ENCODE data around the gene ANKRD33B. TPM values are rescaled to one million over a fixed set of nuclear protein-coding genes. Genes with fewer than 3 reads are reported as not detected.

Gene ANKRD33B
- total RNA-seq, 3 donors from 2014 or later = 3.3 to 5.3 (median 3.8) TPM

GRCh38 chr5:10702040-10702629 lies 138.3 kb downstream of the ANKRD33B start:
- no peak for DNase-seq (ENCODE audit: low spot score in 2 of 2)
- TF ChIP-seq POLR2AphosphoS5 (IDR thresholded peaks at IDR 0.05) (no peak), POLR2A (IDR thresholded peaks at IDR 0.05) (no peak), CTCF (IDR thresholded peaks at IDR 0.05) (no peak)
- peak overlapping the region in 1 of 2 donors; percentile 20 for H3K27ac ChIP-seq
- H3K27me3 ChIP-seq = no peaks in the 10 kb centered on the region
- no peak overlapping the region for H3K4me3 ChIP-seq
- H3K4me1 ChIP-seq = peaks cover 0 to 13% of the 10 kb centered on the region in 2 donors
- H3K9me3 ChIP-seq = no peaks in the 10 kb centered on the region
- no peaks in the 10 kb centered on the region for H3K36me3 ChIP-seq
- intact Hi-C loops (cut with DNase I; ENCODE audit: low total_unique reads) = no loop called here

GRCh38 chr5:10702911-10703491 lies 139.1 kb downstream of the ANKRD33B start:
- H3K9me3 ChIP-seq = no peaks in the 10 kb centered on the region
- TF ChIP-seq POLR2AphosphoS5 (IDR thresholded peaks at IDR 0.05) (no peak), CTCF (IDR thresholded peaks at IDR 0.05) (no peak), POLR2A (IDR thresholded peaks at IDR 0.05) (no peak)
- H3K4me1 ChIP-seq = peaks cover 0 to 13% of the 10 kb centered on the region in 2 donors
- H3K4me3 ChIP-seq = no peak overlapping the region
- H3K27me3 ChIP-seq = no peaks in the 10 kb centered on the region
- H3K36me3 ChIP-seq = no peaks in the 10 kb centered on the region
- no peak for DNase-seq (ENCODE audit: low spot score in 2 of 2)
- intact Hi-C loops (cut with DNase I; ENCODE audit: low total_unique reads) = no loop called here
- H3K27ac ChIP-seq = peak overlapping the region in 1 of 2 donors; percentile 65

- intact Hi-C loops (cut with DNase I; ENCODE audit: low total_unique reads) = no loop called here
These were observed 139.8 kb downstream of the ANKRD33B start for GRCh38 chr5:10703676-10704075.

GRCh38 chr5:10704949-10705621 lies 141.2 kb downstream of the ANKRD33B start:
- Histone ChIP-seq H3K27ac (peak overlapping the region; percentile 8 to 65), H3K27me3 (no peaks in the 10 kb centered on the region), H3K9me3 (no peaks in the 10 kb centered on the region), H3K4me3 (no peak overlapping the region), H3K36me3 (no peaks in the 10 kb centered on the region), H3K4me1 (peaks cover 0 to 13% of the 10 kb centered on the region in 2 donors)
- TF ChIP-seq POLR2AphosphoS5 (IDR thresholded peaks at IDR 0.05) (no peak), POLR2A (IDR thresholded peaks at IDR 0.05) (no peak), CTCF (IDR thresholded peaks at IDR 0.05) (no peak)
- no peak for DNase-seq (ENCODE audit: low spot score in 2 of 2)
- intact Hi-C loops (cut with DNase I; ENCODE audit: low total_unique reads) = no loop called here

More at GRCh38 chr5:10703676-10704075, 139.8 kb downstream of the ANKRD33B start:
- no peaks in the 10 kb centered on the region for H3K27me3 ChIP-seq
- H3K4me1 ChIP-seq = peaks cover 0 to 13% of the 10 kb centered on the region in 2 donors
- no peaks in the 10 kb centered on the region for H3K9me3 ChIP-seq
- H3K36me3 ChIP-seq = no peaks in the 10 kb centered on the region
- TF ChIP-seq POLR2AphosphoS5 (IDR thresholded peaks at IDR 0.05) (no peak), POLR2A (IDR thresholded peaks at IDR 0.05) (no peak), CTCF (IDR thresholded peaks at IDR 0.05) (no peak)
- H3K27ac ChIP-seq = peak overlapping the region; percentile 62 to 65
- peak in 1 of 2 donors; percentile 60 for DNase-seq (ENCODE audit: low spot score in 2 of 2)
- H3K4me3 ChIP-seq = no peak overlapping the region

- DNase-seq (ENCODE audit: low spot score in 2 of 2) = no peak
- H3K4me3 ChIP-seq = no peak overlapping the region
- no peaks in the 10 kb centered on the region for H3K9me3 ChIP-seq
- no peak for TF ChIP-seq POLR2AphosphoS5 (IDR thresholded peaks at IDR 0.05)
- TF ChIP-seq POLR2A (IDR thresholded peaks at IDR 0.05) = no peak
- no peak for TF ChIP-seq CTCF (IDR thresholded peaks at IDR 0.05)
- no peaks in the 10 kb centered on the region for H3K27me3 ChIP-seq
- no peaks in the 10 kb centered on the region for H3K36me3 ChIP-seq
- no peak overlapping the region for H3K27ac ChIP-seq
- peaks cover 0 to 13% of the 10 kb centered on the region in 2 donors for H3K4me1 ChIP-seq
- intact Hi-C loops (cut with DNase I; ENCODE audit: low total_unique reads) = no loop called here
These were observed 141.9 kb downstream of the ANKRD33B start for GRCh38 chr5:10705747-10706146.

Data from breast epithelium (tissue), 4 donors.